ENCODE results near the gene C16orf96. TPM values are rescaled to one million over a fixed set of nuclear protein-coding genes. Genes with fewer than 3 reads are reported as not detected.

Gene C16orf96
- total and polyA plus RNA-seq, 4 experiments from 2014 or later, result 0.29 to 0.33 TPM; not detected in 2

GRCh38 chr16:4538350-4539235 lies 17.5 kb upstream of the C16orf96 start, which contains the start of gene CDIP1:
Gene CDIP1, minus strand, starts transcription at chr16:4538773. Its CDS starts 24,643 bp downstream, at chr16:4514130.
- Mint-ChIP-seq H3K4me1 (peaks cover 18 to 35% (median 27%) of the 10 kb centered on the region in 4 donors), H3K27me3 (no peaks in the 10 kb centered on the region), H3K4me3 (peak within 1 kb of the TSS; percentile 82 to 89 (median 84)), H3K36me3 (peaks cover 0 to 11% of the 10 kb centered on the region in 2 donors), H3K27ac (peak within 1 kb of the TSS; percentile 89 to 97 (median 94)), H3K9me3 (peaks cover 0 to 6% (median 0%) of the 10 kb centered on the region in 8 donors)
- H3K27me3 ChIP-seq (ENCODE audit: insufficient read depth, low read length), result no peaks in the 10 kb centered on the region
- POLR2A ChIA-PET (ENCODE audit: partially characterized antibody), result interaction anchor here (0.6 to 4.6 kb wide), 23 partner anchors 9 to 144 kb away, joined by 3 to 36 read pairs (median 4); partner anchors contain the start of genes CORO7, HMOX2 and NMRAL1
- peaks cover 30% of the 10 kb centered on the region for H3K4me1 ChIP-seq (ENCODE audit: insufficient read depth, low read length)
- intact Hi-C loops (cut with micrococcal nuclease), result loop anchor here (1.0 to 2.0 kb wide), 4 partner anchors 33 to 114 kb away; partner anchors contain the start of genes DNAJA3 and HMOX2
- H3K9me3 ChIP-seq (ENCODE audit: control insufficient read depth in 1 of 2, low read length in 2 of 2), result no peaks in the 10 kb centered on the region
- H3K27ac ChIP-seq (ENCODE audit: low read depth, low read length), result peak within 1 kb of the TSS; percentile 77
- CTCF ChIA-PET (ENCODE audit: partially characterized antibody), result interaction anchor here (0.9 to 2.5 kb wide), 5 partner anchors 10 to 33 kb away, joined by 3 to 12 read pairs (median 3); no protein-coding TSS in a partner anchor
- peak; percentile 89 to 94 (median 90) for DNase-seq
- peak within 1 kb of the TSS; percentile 69 to 92 for H3K4me3 ChIP-seq (ENCODE audit: low read length in 2 of 2)
- no peaks in the 10 kb centered on the region for H3K36me3 ChIP-seq (ENCODE audit: insufficient read depth, low read length)

GRCh38 chr16:4539716-4540284 lies 16.3 kb upstream of the C16orf96 start:
- POLR2A ChIA-PET (ENCODE audit: partially characterized antibody), result interaction anchor here (1.0 to 4.6 kb wide), 4 partner anchors 9 to 125 kb away, joined by 3 to 36 read pairs (median 14); partner anchors contain the start of gene CORO7
- H3K27me3 ChIP-seq (ENCODE audit: insufficient read depth, low read length), result no peaks in the 10 kb centered on the region
- no peaks in the 10 kb centered on the region for H3K36me3 ChIP-seq (ENCODE audit: insufficient read depth, low read length)
- peaks cover 16 to 28% (median 23%) of the 10 kb centered on the region in 4 donors for H3K4me1 Mint-ChIP-seq
- H3K27ac Mint-ChIP-seq, result peak overlapping the region in 4 of 7 donors; percentile 70 to 89 (median 77)
- H3K4me1 ChIP-seq (ENCODE audit: insufficient read depth, low read length), result peaks cover 24% of the 10 kb centered on the region
- H3K36me3 Mint-ChIP-seq, result peaks cover 0 to 10% of the 10 kb centered on the region in 2 donors
- CTCF ChIA-PET (ENCODE audit: partially characterized antibody), result interaction anchor here (0.8 to 2.5 kb wide), 5 partner anchors 9 to 34 kb away, joined by 3 to 12 read pairs (median 6); no protein-coding TSS in a partner anchor
- no peaks in the 10 kb centered on the region for H3K27me3 Mint-ChIP-seq
- peaks cover 0 to 6% (median 0%) of the 10 kb centered on the region in 8 donors for H3K9me3 Mint-ChIP-seq
- intact Hi-C loops (cut with micrococcal nuclease), result loop anchor here (2.0 kb wide), 2 partner anchors 77 to 115 kb away; partner anchors contain the start of gene DNAJA3
- peak overlapping the region in 3 of 8 donors; percentile 34 to 63 (median 62) for H3K4me3 Mint-ChIP-seq
- no peak overlapping the region for H3K27ac ChIP-seq (ENCODE audit: low read depth, low read length)
- H3K4me3 ChIP-seq (ENCODE audit: low read length in 2 of 2), result no peak overlapping the region
- H3K9me3 ChIP-seq (ENCODE audit: control insufficient read depth in 1 of 2, low read length in 2 of 2), result no peaks in the 10 kb centered on the region
- DNase-seq, result no peak

- no peaks in the 10 kb centered on the region for H3K36me3 Mint-ChIP-seq
- DNase-seq, result no peak
- Histone ChIP-seq H3K27me3 (ENCODE audit: insufficient read depth, low read length) (no peaks in the 10 kb centered on the region), H3K4me1 (ENCODE audit: insufficient read depth, low read length) (peaks cover 6% of the 10 kb centered on the region), H3K9me3 (ENCODE audit: control insufficient read depth in 1 of 2, low read length in 2 of 2) (no peaks in the 10 kb centered on the region), H3K27ac (ENCODE audit: low read depth, low read length) (no peak overlapping the region), H3K4me3 (ENCODE audit: low read length in 2 of 2) (no peak overlapping the region), H3K36me3 (ENCODE audit: insufficient read depth, low read length) (no peaks in the 10 kb centered on the region)
- intact Hi-C loops (cut with micrococcal nuclease), result no loop called here
- H3K27me3 Mint-ChIP-seq, result no peaks in the 10 kb centered on the region
- H3K4me3 Mint-ChIP-seq, result no peak overlapping the region
- POLR2A ChIA-PET (ENCODE audit: partially characterized antibody), result no interaction called here
- no peak overlapping the region for H3K27ac Mint-ChIP-seq
- CTCF ChIA-PET (ENCODE audit: partially characterized antibody), result interaction anchor here (1.1 to 10.8 kb wide), 4 partner anchors 38 to 185 kb away, joined by 3 to 203 read pairs (median 4); no protein-coding TSS in a partner anchor
- H3K9me3 Mint-ChIP-seq, result peaks cover 0 to 6% (median 0%) of the 10 kb centered on the region in 8 donors
- peaks cover 2 to 7% (median 4%) of the 10 kb centered on the region in 4 donors for H3K4me1 Mint-ChIP-seq
Measured at GRCh38 chr16:4544473-4544872, 11.7 kb upstream of the C16orf96 start.

GRCh38 chr16:4548124-4548523 lies 8.0 kb upstream of the C16orf96 start:
- Mint-ChIP-seq H3K4me1 (peaks cover 4 to 7% (median 5%) of the 10 kb centered on the region in 4 donors), H3K27ac (no peak overlapping the region), H3K36me3 (no peaks in the 10 kb centered on the region), H3K27me3 (no peaks in the 10 kb centered on the region), H3K9me3 (peaks cover 0 to 2% (median 0%) of the 10 kb centered on the region in 8 donors), H3K4me3 (no peak overlapping the region)
- no peak overlapping the region for H3K4me3 ChIP-seq (ENCODE audit: low read length in 2 of 2)
- intact Hi-C loops (cut with micrococcal nuclease), result loop anchor here (1.0 to 2.0 kb wide), 4 partner anchors 42 to 260 kb away; partner anchors contain the start of gene HMOX2
- H3K27me3 ChIP-seq (ENCODE audit: insufficient read depth, low read length), result no peaks in the 10 kb centered on the region
- ChIA-PET CTCF (ENCODE audit: partially characterized antibody) (interaction anchor here (0.6 to 10.8 kb wide), 30 partner anchors 8 to 409 kb away, joined by 3 to 203 read pairs (median 6); partner anchors contain the start of genes CDIP1, CORO7, HMOX2 and MGRN1), POLR2A (ENCODE audit: partially characterized antibody) (interaction anchor here (0.9 to 2.7 kb wide), 7 partner anchors 10 to 114 kb away, joined by 3 to 17 read pairs (median 4); partner anchors contain the start of genes CDIP1 and HMOX2)
- H3K36me3 ChIP-seq (ENCODE audit: insufficient read depth, low read length), result no peaks in the 10 kb centered on the region
- H3K4me1 ChIP-seq (ENCODE audit: insufficient read depth, low read length), result peaks cover 6% of the 10 kb centered on the region
- H3K27ac ChIP-seq (ENCODE audit: low read depth, low read length), result no peak overlapping the region
- no peaks in the 10 kb centered on the region for H3K9me3 ChIP-seq (ENCODE audit: control insufficient read depth in 1 of 2, low read length in 2 of 2)
- DNase-seq, result no peak

GRCh38 chr16:4550591-4550990 lies 5.5 kb upstream of the C16orf96 start:
- CTCF ChIA-PET (ENCODE audit: partially characterized antibody), result interaction anchor here (0.9 to 10.8 kb wide), 12 partner anchors 11 to 191 kb away, joined by 3 to 203 read pairs (median 4); partner anchors contain the start of gene HMOX2
- H3K36me3 Mint-ChIP-seq, result no peaks in the 10 kb centered on the region
- POLR2A ChIA-PET (ENCODE audit: partially characterized antibody), result interaction anchor here (0.6 to 1.3 kb wide), 2 partner anchors 63 to 135 kb away, joined by 3 to 5 read pairs; no protein-coding TSS in a partner anchor

GRCh38 chr16:4552541-4552940 lies 3.6 kb upstream of the C16orf96 start:
- Histone ChIP-seq H3K27ac (ENCODE audit: low read depth, low read length) (no peak overlapping the region), H3K4me3 (ENCODE audit: low read length in 2 of 2) (no peak overlapping the region), H3K27me3 (ENCODE audit: insufficient read depth, low read length) (no peaks in the 10 kb centered on the region), H3K9me3 (ENCODE audit: control insufficient read depth in 1 of 2, low read length in 2 of 2) (no peaks in the 10 kb centered on the region), H3K4me1 (ENCODE audit: insufficient read depth, low read length) (peaks cover 6% of the 10 kb centered on the region), H3K36me3 (ENCODE audit: insufficient read depth, low read length) (no peaks in the 10 kb centered on the region)
- peaks cover 4 to 7% (median 5%) of the 10 kb centered on the region in 4 donors for H3K4me1 Mint-ChIP-seq
- peaks cover 0 to 2% (median 0%) of the 10 kb centered on the region in 8 donors for H3K9me3 Mint-ChIP-seq
- no peaks in the 10 kb centered on the region for H3K27me3 Mint-ChIP-seq
- no peak for DNase-seq
- H3K27ac Mint-ChIP-seq, result no peak overlapping the region
- H3K36me3 Mint-ChIP-seq, result no peaks in the 10 kb centered on the region
- CTCF ChIA-PET (ENCODE audit: partially characterized antibody), result interaction anchor here (0.7 to 10.8 kb wide), 6 partner anchors 33 to 150 kb away, joined by 3 to 203 read pairs (median 4); no protein-coding TSS in a partner anchor
- intact Hi-C loops (cut with micrococcal nuclease), result no loop called here
- POLR2A ChIA-PET (ENCODE audit: partially characterized antibody), result interaction anchor here (1.7 kb wide), 1 partner anchor 14 kb away, joined by 6 read pairs; the partner anchor contains the start of gene CDIP1
- H3K4me3 Mint-ChIP-seq, result no peak overlapping the region

More at GRCh38 chr16:4550591-4550990, 5.5 kb upstream of the C16orf96 start:
- DNase-seq, result no peak
- Histone ChIP-seq H3K27ac (ENCODE audit: low read depth, low read length) (no peak overlapping the region), H3K36me3 (ENCODE audit: insufficient read depth, low read length) (no peaks in the 10 kb centered on the region), H3K27me3 (ENCODE audit: insufficient read depth, low read length) (no peaks in the 10 kb centered on the region), H3K4me3 (ENCODE audit: low read length in 2 of 2) (no peak overlapping the region), H3K4me1 (ENCODE audit: insufficient read depth, low read length) (peaks cover 6% of the 10 kb centered on the region), H3K9me3 (ENCODE audit: control insufficient read depth in 1 of 2, low read length in 2 of 2) (no peaks in the 10 kb centered on the region)
- intact Hi-C loops (cut with micrococcal nuclease), result no loop called here
- Mint-ChIP-seq H3K9me3 (peaks cover 0 to 2% (median 0%) of the 10 kb centered on the region in 8 donors), H3K27ac (peak overlapping the region in 2 of 7 donors; percentile 46 to 88), H3K4me1 (peaks cover 4 to 7% (median 5%) of the 10 kb centered on the region in 4 donors), H3K4me3 (no peak overlapping the region), H3K27me3 (no peaks in the 10 kb centered on the region)

All from CD4-positive, alpha-beta memory T cell (primary cell).